Measurements from ENCODE around the gene LTBP1. TPM values are rescaled to one million over a fixed set of nuclear protein-coding genes. Genes with fewer than 3 reads are reported as not detected.

Gene LTBP1
- total RNA-seq, 1 experiment from 2014 or later, result 12.5 TPM

DNA sequence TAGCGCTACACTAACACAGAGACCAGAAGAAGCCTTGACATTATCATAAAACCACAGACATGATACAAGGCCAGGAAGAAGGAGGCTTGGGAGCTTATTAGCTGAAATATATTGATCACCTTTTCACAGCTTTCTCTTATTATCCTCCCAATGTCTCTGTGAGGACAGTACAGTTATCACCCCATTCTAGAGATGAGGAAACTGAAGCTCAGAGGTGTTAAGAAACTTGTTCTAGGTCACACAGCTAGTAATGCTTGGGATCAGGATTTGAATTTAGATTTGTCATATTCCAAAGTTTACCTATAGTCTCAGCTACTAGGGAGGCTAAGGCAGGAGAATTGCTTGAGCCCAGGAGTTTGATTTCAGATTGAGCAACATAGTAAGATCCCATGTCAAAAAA, 44.6 kb upstream of the LTBP1 start:
- Histone ChIP-seq H3K36me3 (ENCODE audit: control insufficient read depth, insufficient read depth, low read length) (no peaks in the 10 kb centered on the region), H3K4me3 (ENCODE audit: low read depth in 2 of 2, low read length in 2 of 2) (no peak overlapping the region), H3K9me3 (ENCODE audit: control insufficient read depth, insufficient read depth, low read depth, low read length) (no peaks in the 10 kb centered on the region), H3K4me1 (ENCODE audit: control insufficient read depth, insufficient read depth, low read length) (no peaks in the 10 kb centered on the region), H3K27ac (ENCODE audit: low read length) (no peak overlapping the region), H3K27me3 (ENCODE audit: control insufficient read depth, insufficient read depth, low read length) (peaks cover 5% of the 10 kb centered on the region; the same call in 1 of the 2 replicates)
- no peak for DNase-seq (ENCODE audit: low read depth, low spot score)
- no peak for ATAC-seq
- intact Hi-C loops (cut with micrococcal nuclease; ENCODE audit: unreplicated experiment) (no loop called here), in situ Hi-C loops (cut with HindIII; ENCODE audit: low pct_unique_long_range_greater_than_20kb, low sequenced_read_pairs) (no loop called here)
- ChIA-PET CTCF (no interaction called here), POLR2A (no interaction called here)
- TF ChIP-seq, protein P1, sequence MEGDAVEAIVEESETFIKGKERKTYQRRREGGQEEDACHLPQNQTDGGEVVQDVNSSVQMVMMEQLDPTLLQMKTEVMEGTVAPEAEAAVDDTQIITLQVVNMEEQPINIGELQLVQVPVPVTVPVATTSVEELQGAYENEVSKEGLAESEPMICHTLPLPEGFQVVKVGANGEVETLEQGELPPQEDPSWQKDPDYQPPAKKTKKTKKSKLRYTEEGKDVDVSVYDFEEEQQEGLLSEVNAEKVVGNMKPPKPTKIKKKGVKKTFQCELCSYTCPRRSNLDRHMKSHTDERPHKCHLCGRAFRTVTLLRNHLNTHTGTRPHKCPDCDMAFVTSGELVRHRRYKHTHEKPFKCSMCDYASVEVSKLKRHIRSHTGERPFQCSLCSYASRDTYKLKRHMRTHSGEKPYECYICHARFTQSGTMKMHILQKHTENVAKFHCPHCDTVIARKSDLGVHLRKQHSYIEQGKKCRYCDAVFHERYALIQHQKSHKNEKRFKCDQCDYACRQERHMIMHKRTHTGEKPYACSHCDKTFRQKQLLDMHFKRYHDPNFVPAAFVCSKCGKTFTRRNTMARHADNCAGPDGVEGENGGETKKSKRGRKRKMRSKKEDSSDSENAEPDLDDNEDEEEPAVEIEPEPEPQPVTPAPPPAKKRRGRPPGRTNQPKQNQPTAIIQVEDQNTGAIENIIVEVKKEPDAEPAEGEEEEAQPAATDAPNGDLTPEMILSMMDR (IDR thresholded peaks at IDR 0.05), result no peak
- TF ChIP-seq SIN3A (IDR thresholded peaks at IDR 0.05; ENCODE audit: borderline replicate concordance, insufficient read depth, low read depth, low read length) (no peak), POLR2AphosphoS5 (IDR thresholded peaks at IDR 0.05; ENCODE audit: low read depth, low read length) (no peak), TCF7L2 (IDR thresholded peaks at IDR 0.05; ENCODE audit: low read depth, low read length) (no peak)
- TF ChIP-seq, protein P2, sequence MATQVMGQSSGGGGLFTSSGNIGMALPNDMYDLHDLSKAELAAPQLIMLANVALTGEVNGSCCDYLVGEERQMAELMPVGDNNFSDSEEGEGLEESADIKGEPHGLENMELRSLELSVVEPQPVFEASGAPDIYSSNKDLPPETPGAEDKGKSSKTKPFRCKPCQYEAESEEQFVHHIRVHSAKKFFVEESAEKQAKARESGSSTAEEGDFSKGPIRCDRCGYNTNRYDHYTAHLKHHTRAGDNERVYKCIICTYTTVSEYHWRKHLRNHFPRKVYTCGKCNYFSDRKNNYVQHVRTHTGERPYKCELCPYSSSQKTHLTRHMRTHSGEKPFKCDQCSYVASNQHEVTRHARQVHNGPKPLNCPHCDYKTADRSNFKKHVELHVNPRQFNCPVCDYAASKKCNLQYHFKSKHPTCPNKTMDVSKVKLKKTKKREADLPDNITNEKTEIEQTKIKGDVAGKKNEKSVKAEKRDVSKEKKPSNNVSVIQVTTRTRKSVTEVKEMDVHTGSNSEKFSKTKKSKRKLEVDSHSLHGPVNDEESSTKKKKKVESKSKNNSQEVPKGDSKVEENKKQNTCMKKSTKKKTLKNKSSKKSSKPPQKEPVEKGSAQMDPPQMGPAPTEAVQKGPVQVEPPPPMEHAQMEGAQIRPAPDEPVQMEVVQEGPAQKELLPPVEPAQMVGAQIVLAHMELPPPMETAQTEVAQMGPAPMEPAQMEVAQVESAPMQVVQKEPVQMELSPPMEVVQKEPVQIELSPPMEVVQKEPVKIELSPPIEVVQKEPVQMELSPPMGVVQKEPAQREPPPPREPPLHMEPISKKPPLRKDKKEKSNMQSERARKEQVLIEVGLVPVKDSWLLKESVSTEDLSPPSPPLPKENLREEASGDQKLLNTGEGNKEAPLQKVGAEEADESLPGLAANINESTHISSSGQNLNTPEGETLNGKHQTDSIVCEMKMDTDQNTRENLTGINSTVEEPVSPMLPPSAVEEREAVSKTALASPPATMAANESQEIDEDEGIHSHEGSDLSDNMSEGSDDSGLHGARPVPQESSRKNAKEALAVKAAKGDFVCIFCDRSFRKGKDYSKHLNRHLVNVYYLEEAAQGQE (IDR thresholded peaks at IDR 0.05; ENCODE audit: insufficient read depth in 1 of 2, low read depth in 2 of 2, low read length in 1 of 2), result no peak
- no TSS peak for BruUV-seq (replicated peaks)

- in situ Hi-C loops (cut with HindIII; ENCODE audit: low pct_unique_long_range_greater_than_20kb, low sequenced_read_pairs), result no loop called here
- TF ChIP-seq POLR2AphosphoS5 (IDR thresholded peaks at IDR 0.05; ENCODE audit: low read depth, low read length) (no peak), SIN3A (IDR thresholded peaks at IDR 0.05; ENCODE audit: borderline replicate concordance, insufficient read depth, low read depth, low read length) (no peak), TCF7L2 (IDR thresholded peaks at IDR 0.05; ENCODE audit: low read depth, low read length) (no peak)
- TF ChIP-seq, protein P1 (IDR thresholded peaks at IDR 0.05), result no peak
- TF ChIP-seq, protein P2 (IDR thresholded peaks at IDR 0.05; ENCODE audit: insufficient read depth in 1 of 2, low read depth in 2 of 2, low read length in 1 of 2), result no peak
- ChIA-PET POLR2A (no interaction called here), CTCF (no interaction called here)
- no peak overlapping the region for H3K27ac ChIP-seq (ENCODE audit: low read length)
- no peak for ATAC-seq
- peaks cover 3% of the 10 kb centered on the region; the same call in 1 of the 2 replicates for H3K27me3 ChIP-seq (ENCODE audit: control insufficient read depth, insufficient read depth, low read length)
- no peak overlapping the region for H3K4me3 ChIP-seq (ENCODE audit: low read depth in 2 of 2, low read length in 2 of 2)
- no peaks in the 10 kb centered on the region for H3K9me3 ChIP-seq (ENCODE audit: control insufficient read depth, insufficient read depth, low read depth, low read length)
- no peak for DNase-seq (ENCODE audit: low read depth, low spot score)
- H3K4me1 ChIP-seq (ENCODE audit: control insufficient read depth, insufficient read depth, low read length), result no peaks in the 10 kb centered on the region
- H3K36me3 ChIP-seq (ENCODE audit: control insufficient read depth, insufficient read depth, low read length), result no peaks in the 10 kb centered on the region
- BruUV-seq (replicated peaks), result no TSS peak
- intact Hi-C loops (cut with micrococcal nuclease; ENCODE audit: unreplicated experiment), result no loop called here
Observed at GRCh38 chr2:32902986-32903385, 43.8 kb upstream of the LTBP1 start.

All from Panc1 (cell line).